Left renal cortex interstitium (tissue), 4 donors: Measurements from ENCODE around the gene KLHL7. TPM values are rescaled to one million over a fixed set of nuclear protein-coding genes. Genes with fewer than 3 reads are reported as not detected.

Experiments
- DNase-seq, 4 donors: peaks; one replicate each; pipeline ENCODE4 v3.0.0-alpha.2; 2013; ENCODE audit warnings: low read depth in 4 of 4, low spot score in 2 of 4, missing footprints in 1 of 4
- polyA plus RNA-seq, 4 donors: library from polyadenylated mRNA; unstranded; fragments of 120-200 nt; gene quantifications; one replicate each; pipeline ENCODE4 v1.2.1, GENCODE V29; 2013; ENCODE audit not compliant: insufficient read length in 4 of 4

The KLHL7 gene, protein sequence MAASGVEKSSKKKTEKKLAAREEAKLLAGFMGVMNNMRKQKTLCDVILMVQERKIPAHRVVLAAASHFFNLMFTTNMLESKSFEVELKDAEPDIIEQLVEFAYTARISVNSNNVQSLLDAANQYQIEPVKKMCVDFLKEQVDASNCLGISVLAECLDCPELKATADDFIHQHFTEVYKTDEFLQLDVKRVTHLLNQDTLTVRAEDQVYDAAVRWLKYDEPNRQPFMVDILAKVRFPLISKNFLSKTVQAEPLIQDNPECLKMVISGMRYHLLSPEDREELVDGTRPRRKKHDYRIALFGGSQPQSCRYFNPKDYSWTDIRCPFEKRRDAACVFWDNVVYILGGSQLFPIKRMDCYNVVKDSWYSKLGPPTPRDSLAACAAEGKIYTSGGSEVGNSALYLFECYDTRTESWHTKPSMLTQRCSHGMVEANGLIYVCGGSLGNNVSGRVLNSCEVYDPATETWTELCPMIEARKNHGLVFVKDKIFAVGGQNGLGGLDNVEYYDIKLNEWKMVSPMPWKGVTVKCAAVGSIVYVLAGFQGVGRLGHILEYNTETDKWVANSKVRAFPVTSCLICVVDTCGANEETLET
- polyA plus RNA-seq: 10 to 100 TPM; 45.4 to 53.5 (median 50.5) TPM

DNA sequence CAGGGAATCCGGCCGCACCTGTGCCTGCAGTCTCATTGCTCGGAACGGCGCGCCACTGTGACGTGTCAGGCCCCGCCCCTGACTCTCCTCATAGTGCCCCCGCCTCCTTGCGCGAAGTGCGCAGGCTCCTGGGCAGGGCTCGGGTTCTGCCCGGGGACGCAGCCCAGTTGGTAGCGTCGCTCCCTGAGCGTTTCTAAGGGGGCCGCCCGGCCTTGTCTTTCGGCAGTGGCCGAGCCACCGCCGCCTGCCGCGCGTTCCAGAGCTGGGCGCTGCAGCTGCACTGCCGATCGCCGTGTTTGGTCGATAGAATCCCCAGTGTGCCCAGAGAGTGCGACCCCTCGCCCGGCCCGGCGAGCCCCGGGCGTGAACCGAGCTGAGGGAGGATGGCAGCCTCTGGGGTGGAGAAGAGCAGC is at the start of gene KLHL7:
TSS of gene KLHL7 (plus strand) at position 142 of the 413 bp plus-strand sequence. CDS start at position 384, 242 bp downstream.
- DNase-seq: peak; percentile 74 to 93 (median 88)

DNA sequence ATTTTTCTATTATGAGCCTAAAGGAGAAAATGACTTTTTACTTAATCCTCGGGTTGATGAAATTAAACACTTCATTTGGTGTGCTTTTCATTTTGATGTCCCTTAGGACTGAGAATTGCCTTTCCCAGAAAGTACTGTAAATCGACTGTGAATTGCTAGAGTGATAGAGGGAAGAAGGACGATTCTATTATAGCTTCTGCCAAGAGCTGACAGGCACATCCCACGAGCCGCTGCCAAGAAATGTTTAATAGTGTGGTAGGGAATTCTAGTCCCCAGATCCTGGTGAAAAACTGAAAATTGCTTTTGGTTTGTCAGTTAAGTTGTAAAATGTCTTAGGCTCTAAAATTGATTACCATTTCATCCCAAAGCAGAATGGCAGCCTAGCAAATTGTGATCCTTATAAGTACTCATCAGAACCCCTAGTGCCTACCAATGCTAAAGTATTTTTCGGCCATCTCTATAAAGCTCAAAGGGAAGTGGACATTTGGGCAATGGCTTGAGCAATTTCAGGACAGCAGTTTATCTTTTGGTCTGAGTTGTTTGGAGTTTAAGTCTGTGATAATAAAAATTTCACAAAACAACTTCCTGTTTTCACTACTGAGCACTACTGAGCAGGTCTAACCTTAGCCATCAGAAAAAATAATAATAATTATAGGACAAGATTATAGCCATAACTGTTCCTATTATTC is 47.0 kb upstream of the KLHL7 start:
- no peak for DNase-seq

DNA sequence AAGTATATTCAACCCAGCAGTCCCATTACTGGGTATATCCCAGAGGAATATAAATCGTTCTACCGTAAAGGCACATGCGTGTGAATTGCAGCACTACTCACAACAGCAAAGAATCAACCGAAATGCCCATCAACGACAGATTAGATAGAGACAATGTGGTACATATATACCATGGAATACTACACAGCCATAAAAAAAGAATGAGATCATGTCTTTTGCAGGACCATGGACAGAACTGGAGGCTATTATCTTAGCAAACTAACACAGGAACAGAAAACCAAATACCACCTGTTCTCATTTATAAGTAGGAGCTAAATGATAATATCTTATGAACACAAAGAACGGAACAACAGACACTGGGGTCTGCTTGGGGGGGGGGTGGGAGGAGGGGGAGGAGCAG is 44.3 kb upstream of the KLHL7 start:
- no peak for DNase-seq

DNA sequence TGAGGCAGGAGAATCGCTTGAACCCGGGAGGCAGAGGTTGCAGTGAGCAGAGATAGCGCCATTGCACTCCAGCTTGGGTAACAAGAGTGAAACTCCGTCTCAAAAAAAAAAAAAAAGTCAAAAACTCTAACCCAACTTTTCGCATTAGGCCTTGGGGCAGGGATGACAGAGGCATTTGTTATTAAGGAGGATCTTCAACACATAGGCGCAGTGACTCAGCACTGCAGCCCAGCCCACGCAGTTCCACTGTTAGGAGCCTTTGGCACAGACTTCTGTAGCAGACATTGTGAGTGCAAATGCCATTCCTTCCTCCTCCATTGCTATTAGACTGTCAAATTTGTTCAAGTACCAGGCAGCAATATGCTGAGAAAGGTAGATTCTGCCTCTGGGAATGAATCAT is 43.1 kb upstream of the KLHL7 start:
- DNase-seq: no peak

DNA sequence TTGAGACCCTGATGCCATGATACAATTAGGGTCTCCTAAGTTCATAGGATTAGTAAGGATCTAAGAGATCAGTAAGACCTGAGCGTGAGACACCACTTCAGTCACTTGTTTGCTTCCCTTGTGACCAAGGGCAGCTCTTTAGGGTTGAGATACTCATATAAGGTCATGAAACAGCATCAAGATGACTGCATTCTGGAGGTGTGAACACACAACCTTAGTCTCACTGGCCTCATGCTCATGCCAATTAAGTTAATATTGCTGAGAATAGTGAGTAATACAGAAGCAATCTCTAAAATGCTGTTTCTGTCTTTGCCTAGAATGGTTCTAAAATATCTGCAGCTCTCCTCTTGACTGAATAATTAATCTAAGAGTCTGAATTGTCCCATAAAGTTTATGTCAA is 39.6 kb upstream of the KLHL7 start:
- DNase-seq: no peak

DNA sequence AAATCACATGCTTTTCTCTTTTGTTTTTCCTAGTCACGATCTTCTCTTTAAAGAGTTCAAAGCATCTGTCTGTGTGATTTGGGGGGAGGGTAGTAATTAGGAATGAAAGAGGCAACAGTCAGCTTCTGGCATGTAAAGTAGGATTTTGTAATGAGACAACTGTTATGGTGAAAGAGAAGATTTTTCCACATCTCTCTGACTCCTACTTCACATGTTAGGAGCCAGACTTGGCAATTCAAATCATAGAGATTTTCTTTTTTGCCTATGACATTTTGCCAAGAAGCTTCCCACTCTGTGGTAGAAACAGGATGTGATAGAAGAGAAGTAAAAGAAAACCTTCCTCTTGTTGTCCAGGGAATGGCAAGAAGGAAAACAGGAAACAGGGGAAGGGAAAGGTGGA is 38.3 kb upstream of the KLHL7 start:
- no peak for DNase-seq

DNA sequence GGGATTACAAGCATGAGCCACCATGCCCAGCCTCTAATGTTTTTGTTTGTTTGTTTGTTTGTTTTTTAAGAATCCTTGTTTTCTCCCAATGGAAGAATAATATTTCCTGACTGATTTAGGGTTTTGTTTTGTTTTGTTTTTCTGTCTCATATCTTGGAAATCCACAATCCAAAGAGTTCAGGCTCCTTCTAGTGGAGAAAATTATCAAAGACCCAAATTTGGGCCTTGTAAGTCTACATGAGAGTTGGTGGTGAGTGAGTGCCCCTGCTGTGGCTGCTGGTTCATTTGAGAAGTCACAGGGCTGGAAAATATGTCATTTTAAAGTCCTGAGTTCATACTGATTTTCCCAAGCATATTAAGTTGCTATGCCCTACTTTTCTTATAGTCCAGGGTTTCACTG is 33.5 kb upstream of the KLHL7 start:
- no peak for DNase-seq

DNA sequence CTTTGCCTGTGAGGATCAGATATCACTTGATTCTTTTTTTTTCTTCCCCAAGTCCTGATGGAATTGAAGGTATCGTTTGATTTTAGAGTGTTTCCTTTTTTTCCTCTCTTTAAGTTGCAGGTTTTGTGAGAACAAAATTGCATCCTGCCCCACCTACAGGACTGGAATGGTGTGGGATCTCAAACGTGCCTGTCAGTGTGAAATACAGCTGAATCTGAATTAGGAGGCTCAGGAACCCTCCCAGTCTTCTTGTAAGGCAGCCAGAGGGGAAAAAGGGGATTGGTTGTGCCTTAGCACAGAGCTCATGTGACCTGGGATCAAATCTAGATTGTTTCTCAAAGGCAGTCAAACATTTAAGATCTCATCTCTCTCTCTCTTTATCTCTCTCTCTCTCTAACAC is 32.7 kb upstream of the KLHL7 start:
- DNase-seq: no peak

DNA sequence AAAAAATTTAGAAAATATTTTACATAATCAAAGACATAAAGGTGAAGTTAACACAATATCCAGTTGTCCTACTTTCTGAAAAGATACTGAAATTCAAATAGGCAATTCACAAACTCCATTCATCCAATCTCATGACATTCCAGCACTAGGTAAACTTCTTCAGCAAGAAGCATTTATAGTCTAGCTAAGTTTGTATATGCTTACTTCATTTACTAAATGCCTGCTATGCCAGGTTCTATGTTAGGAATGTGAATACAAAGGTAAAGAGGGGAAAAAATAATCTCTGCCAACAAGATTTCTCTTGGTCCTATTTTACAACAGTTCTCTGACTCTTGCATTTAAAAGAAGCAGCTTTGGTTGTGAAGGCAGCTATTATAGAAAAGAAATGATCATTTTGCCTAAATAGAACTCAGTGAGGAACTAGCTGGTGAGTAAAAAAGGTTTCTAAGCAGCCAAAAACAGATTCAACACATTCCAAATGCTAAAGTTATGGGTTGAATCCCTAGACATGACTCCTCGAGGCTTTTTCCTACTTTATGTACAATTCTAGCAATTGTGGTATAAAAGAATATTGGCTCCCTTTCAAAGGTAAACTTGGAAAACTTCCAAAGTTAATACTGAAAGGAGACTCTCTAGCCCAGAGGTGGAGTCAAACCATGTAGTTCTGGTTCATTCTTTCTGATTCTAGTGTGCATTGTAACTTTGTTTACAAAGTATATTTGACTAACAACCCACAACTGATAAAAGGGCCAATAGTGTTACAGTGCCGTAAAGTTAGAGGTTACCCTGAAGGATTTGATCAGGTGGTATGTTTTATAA is 30.9 kb upstream of the KLHL7 start:
- no peak for DNase-seq

DNA sequence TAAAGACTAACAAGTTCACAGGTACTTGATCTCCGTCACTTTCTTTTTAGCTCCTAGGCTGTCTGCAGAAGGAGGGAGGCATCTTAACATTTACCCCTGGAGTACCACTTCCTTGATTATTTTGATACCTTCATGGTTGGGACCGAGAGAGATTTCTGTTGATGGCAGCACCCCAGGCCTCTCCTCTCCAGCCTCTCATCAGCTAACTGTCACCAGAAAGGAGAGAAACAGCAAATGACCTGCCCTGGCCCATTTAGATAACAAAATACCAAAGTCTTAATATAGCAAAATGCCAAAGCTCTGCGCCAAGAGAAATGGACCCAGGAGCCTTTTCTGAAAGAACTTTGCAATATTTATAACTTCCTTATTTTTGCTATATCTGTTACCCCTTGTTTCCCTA is 30.0 kb upstream of the KLHL7 start:
- DNase-seq: no peak

DNA sequence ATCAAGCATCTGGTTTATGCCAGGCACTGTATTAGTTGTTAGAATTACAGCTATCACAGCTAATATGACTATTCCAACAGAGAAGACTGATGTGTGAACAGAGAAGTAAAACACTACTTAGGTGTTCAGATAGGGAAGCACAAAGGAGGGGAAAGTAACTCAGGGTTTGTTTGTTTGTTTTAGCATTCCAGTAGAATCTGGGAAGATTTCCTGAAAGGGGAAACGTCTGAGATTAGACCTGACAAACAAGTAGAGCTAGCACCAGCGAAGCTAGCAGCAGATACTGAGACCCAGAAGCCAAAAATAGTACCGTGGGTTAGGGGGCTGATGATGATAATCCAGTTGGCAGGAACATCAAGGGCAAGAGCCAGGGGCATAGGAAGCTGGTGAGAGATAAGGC is 28.8 kb upstream of the KLHL7 start:
- no peak for DNase-seq

DNA sequence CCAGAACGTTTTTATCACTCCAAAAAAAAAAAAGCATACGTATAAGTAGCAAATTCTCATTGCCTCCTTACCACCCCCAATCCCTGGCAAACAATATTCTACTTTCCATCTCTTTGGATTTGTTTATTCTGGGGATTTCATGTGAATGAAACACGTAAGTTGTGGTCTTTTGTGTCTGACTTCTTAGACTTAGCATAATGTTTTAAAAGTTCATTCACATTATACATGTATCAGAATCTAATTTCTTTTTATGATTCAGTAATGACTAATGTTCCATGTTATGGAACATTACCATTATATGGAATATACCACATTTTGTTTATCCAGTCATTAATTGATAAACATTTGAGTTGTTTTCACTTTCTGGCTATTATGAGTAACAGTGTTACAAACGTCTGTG is 12.5 kb upstream of the KLHL7 start:
- DNase-seq: no peak

DNA sequence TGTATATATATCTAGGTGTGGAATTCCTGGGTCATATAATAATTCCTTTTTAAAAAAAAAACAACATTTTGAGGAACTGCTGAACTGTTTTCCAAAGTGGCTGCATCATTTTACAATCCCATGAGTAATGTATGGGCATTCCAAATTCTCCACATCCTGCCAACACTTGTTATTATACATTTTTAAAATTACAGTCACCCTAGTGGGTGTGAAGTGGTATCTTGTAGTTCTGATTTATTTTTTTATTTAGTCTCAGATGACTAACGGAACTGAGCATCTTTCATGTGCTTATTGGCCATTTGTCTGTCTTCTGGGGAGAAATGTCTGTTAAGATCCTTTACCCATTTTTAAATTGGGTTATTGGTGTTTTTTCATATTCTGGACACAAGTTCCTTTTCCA is 12.0 kb upstream of the KLHL7 start:
- DNase-seq: no peak

DNA sequence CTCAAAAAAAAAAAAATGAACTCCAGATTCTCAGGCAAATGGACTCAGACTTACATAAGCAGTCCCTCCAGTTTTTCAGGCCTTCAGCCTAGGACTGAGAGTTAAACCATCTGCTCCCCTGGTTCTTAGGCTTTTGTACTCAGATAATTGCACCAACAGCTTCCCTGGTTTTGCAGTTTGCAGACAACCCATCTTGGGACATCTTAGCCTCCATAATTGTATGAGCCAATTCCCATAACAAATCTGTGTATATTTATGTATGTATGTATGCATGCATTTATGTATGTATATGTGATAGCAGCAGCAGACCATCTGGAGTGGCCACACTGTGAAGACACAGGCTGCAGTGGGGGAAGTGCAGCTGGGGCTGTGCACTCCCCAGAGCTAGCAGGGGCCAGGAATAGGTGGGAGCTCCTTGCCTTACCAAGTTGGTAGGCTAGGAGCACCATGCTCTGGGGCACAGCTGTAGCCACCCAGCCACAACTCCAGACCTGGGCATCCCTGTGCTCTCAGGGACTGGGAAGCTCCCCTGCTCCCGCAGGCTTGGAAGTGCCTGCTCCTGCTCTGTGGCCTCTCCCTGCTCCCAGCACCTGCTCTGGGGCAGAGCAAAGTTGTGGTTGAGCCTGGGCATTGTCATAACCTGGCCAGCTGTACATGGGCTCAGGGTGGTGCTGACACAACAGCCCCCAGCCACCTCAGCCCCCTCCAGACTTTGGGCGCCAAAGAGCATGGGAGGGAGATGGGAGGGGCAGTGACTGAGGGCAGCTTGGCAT is 8.9 kb upstream of the KLHL7 start:
- DNase-seq: no peak

DNA sequence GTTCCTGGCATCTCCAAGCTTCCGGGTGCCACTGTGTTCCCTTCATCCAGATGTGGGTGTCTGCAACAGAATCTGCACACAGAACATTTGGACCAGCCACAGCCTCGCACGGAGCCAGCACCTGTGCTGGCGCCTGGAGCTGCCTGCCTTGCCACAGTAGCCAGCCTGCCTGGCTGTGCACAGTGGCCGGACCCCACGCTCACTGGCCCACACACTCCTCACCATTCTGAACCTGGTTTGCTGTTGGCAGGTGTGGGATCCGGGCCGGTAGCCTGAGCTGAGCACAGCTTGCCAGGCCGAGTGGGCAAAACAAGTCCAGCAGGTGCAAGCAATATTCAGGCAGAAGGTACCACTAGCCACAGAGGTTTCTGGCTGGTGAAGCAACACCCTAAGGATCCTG is 7.6 kb upstream of the KLHL7 start:
- DNase-seq: no peak

DNA sequence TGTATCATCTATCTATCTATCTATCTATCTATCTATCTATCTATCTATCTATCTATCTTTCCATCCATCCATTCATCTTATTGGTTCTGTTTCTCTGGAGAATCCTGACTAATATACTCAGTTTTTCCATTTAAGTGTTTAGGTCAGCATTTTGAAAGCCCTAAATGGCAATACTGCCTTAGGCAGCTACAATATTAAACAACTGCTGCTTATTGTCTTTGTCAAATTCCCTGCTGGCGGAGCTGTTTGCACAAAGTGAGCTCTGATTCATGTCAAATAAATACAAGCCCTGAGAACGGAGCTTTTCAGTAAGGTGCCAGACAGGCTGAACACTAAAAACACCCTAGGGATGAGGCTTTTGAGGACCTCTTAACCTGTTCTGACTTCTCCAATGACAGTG is 7.1 kb upstream of the KLHL7 start:
- no peak for DNase-seq

DNA sequence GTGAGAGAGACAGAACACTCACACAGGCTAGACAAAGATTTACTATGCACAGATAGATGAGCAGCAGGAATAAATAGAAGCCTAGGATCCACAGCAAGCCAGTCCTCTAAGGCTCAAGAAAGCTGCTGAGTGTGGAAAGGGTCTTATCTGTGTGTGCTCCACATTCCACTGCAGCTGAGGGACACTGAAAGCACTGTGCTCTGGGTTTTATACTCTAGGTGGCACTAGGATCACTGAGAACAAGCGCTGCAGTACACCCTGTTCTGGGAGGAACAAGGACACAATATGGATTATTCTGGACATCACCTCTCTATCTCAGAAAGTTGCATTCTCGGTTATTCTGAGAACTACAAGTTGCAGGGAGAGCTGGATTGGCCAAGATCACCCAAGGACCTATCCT is 4.9 kb upstream of the KLHL7 start:
- no peak for DNase-seq

DNA sequence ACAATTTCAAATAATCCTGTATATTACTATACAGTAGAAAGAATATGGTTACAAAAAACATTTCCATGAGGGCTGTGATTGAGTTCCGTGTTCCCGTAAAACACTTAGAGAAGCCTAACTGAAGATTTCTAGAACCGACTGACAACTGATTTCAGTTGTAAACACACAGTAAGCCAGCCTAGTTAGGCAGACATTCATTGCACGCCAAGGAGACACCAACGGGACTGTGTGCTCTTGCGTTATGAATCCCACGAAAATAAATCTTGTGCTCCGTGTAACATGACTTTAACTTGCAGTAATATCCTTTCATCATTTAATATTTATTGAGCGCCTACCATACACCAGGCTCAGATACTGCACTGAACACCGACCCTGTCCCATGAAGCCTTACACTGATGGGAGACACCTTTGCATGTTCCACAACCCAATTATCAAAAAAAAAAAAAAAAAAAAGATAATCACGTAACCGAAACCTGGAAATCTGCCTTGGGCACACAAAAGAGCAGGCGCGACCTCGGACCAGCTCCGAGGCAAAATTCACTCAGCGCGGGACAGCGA is 420 bp upstream of the KLHL7 start:
- DNase-seq: no peak

DNA sequence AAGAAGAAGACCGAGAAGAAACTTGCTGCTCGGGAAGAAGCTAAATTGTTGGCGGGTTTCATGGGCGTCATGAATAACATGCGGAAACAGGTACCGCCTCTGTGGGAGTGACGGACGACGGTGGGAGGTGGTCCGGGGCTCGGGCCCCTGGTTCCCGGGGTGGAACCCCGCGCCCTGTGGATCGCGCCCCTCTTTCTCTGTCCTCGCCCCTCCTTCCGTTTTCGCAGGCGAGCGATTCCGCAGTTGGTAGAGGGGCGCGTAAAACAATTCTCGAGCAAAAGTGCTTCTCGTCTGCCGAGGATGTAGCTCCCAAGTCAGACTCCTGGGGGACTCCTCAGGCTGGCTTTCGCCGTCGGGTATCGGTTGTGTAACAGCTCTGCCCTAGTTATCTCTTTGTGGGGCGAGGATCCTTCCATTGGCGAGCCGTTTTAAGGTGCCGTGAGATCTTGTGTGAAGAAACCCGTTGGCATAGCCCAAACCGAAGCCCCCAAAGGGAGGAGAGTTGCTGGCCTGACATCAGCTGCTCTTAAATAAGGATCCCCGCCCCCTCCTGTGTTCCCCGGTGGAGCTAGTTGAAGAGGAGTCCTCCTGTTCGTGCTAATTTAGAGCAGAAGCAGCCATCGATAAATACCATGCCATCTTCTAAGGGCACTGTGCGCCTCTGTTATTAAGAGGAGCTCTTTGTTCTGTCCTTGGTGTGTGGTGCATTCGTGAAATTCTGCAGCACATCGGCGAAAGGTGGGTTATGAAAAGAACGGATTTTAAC is 655 bp downstream of the KLHL7 start:
- peak; percentile 53 to 70 (median 57) for DNase-seq
